Mesothelial cell of epicardium (in vitro differentiated cells): Measurements from ENCODE around the gene ERICH3. TPM values are rescaled to one million over a fixed set of nuclear protein-coding genes. Genes with fewer than 3 reads are reported as not detected.

Source experiments
- DNase-seq, 2 experiments: peaks; one replicate each; pipeline ENCODE4 v3.0.0; 2021; ENCODE audit warnings: low spot score in 2 of 2; ENCODE audit not compliant: unreplicated experiment in 2 of 2
- H3K27ac Mint-ChIP-seq: 2 replicates; pipeline ENCODE4 v1.8.0; 2021; ENCODE audit warnings: mixed read lengths
- H3K27me3 Mint-ChIP-seq: 2 replicates; pipeline ENCODE4 v1.8.0; 2021; ENCODE audit warnings: low read depth, mixed read lengths
- H3K36me3 Mint-ChIP-seq: 2 replicates; pipeline ENCODE4 v1.8.0; 2021; ENCODE audit warnings: mixed read lengths
- H3K4me1 Mint-ChIP-seq: 2 replicates; pipeline ENCODE4 v1.8.0; 2021; ENCODE audit warnings: mixed read lengths
- H3K4me3 Mint-ChIP-seq: 2 replicates; pipeline ENCODE4 v1.8.0; 2021; ENCODE audit warnings: mild to moderate bottlenecking, moderate library complexity, mixed read lengths
- H3K9me3 Mint-ChIP-seq: 2 replicates; pipeline ENCODE4 v1.8.0; 2021; ENCODE audit warnings: mixed read lengths
- total RNA-seq: library from RNA; stranded (reverse); gene quantifications from 3 replicates; pipeline ENCODE4 v1.2.1, GENCODE V29; 2021
- TF ChIP-seq, protein P1 (sequence below): fragments of 200-600 bp; sonication (generic); IDR thresholded peaks from one replicate; pipeline ENCODE4 v1.5.0; 2021; ENCODE audit warnings: antibody characterized with exemption; ENCODE audit not compliant: unreplicated experiment

The ERICH3 gene
- total RNA-seq, 1 donor from 2014 or later: not detected

DNA sequence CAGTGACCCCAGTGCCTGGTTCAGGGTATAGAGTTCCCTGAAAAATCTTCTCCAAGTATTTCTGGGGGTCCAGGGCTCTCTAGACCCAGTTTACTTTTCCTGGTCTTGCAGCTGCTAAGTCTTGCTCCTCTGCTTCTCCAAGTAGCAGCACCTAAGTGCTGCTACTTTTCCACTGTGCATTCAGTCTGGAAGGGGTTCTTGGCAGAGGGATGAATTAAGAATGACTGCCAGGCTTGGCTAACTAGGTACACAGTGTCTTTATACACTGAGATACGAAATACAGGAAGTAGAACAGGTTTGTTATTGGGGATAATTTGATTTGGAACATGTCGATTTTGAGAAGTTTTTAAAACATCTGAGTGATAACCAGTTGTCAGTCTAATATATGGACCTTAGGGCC lies 24.2 kb upstream of the ERICH3 start:
- no peaks in the 10 kb centered on the region for H3K9me3 Mint-ChIP-seq
- no peak for DNase-seq
- TF ChIP-seq, protein P1, sequence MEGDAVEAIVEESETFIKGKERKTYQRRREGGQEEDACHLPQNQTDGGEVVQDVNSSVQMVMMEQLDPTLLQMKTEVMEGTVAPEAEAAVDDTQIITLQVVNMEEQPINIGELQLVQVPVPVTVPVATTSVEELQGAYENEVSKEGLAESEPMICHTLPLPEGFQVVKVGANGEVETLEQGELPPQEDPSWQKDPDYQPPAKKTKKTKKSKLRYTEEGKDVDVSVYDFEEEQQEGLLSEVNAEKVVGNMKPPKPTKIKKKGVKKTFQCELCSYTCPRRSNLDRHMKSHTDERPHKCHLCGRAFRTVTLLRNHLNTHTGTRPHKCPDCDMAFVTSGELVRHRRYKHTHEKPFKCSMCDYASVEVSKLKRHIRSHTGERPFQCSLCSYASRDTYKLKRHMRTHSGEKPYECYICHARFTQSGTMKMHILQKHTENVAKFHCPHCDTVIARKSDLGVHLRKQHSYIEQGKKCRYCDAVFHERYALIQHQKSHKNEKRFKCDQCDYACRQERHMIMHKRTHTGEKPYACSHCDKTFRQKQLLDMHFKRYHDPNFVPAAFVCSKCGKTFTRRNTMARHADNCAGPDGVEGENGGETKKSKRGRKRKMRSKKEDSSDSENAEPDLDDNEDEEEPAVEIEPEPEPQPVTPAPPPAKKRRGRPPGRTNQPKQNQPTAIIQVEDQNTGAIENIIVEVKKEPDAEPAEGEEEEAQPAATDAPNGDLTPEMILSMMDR: no peak
- peaks cover 7% of the 10 kb centered on the region for H3K4me1 Mint-ChIP-seq
- H3K27ac Mint-ChIP-seq: no peak overlapping the region
- no peaks in the 10 kb centered on the region for H3K27me3 Mint-ChIP-seq
- no peak overlapping the region for H3K4me3 Mint-ChIP-seq
- no peaks in the 10 kb centered on the region for H3K36me3 Mint-ChIP-seq

DNA sequence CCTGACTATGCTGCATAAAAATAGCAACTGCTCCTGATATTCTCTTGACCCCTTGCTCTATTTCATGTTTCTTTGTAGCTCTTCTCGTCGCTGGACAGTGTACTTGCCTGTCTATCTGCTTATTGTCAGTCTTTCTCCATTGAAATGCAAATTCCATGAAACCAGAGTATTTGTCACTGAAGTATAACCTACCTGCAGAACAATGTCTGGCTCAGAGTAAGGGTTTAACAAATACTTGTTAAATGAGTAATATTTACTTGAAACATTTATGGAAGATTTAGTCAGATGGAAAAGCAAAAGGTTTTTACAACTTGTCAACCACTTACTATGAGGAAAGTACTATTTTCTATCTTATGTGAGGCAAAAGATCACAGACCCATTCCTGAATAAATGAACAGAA lies 19.9 kb upstream of the ERICH3 start:
- H3K4me3 Mint-ChIP-seq: no peak overlapping the region
- H3K36me3 Mint-ChIP-seq: no peaks in the 10 kb centered on the region
- no peaks in the 10 kb centered on the region for H3K27me3 Mint-ChIP-seq
- no peaks in the 10 kb centered on the region for H3K9me3 Mint-ChIP-seq
- no peak for DNase-seq
- peaks cover 7% of the 10 kb centered on the region for H3K4me1 Mint-ChIP-seq
- TF ChIP-seq, protein P1: no peak
- H3K27ac Mint-ChIP-seq: no peak overlapping the region

DNA sequence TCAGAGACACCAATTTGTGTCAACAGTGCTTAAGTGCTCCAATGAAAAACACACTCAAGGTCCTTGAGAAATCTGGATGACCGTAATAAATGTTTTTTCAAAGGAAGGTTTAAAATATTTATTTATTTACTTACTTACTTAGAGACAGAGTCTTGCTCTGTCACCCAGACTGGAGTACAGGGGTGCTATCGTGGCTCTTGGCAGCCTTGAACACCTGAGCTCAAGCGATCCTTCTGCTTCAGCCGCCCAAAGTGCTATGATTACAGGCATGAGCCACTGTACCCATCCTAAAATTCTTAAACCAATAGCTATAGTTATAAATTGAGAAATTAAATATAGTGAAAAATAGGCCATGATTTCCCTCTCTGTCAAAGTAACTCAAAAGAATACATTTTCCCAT lies 17.3 kb upstream of the ERICH3 start:
- Mint-ChIP-seq H3K27me3 (no peaks in the 10 kb centered on the region), H3K9me3 (no peaks in the 10 kb centered on the region), H3K4me1 (no peaks in the 10 kb centered on the region), H3K27ac (no peak overlapping the region), H3K4me3 (no peak overlapping the region), H3K36me3 (no peaks in the 10 kb centered on the region)
- TF ChIP-seq, protein P1: no peak
- DNase-seq: no peak

DNA sequence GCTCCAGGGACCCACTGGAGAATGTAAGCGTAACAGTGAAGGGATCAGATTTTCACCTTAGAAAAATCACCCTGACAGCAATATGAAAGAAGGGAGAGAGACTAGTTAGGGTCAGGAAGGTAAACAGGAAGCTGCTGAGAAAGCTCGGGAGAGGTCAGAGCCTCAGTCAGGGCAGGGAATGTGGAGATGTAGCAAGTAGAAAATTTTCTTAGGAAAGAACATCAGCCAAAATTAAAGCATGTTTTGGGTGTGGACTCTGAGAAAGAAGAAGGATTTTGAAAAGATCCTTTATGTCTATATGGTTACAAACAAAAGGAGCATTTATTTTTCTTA lies 16.7 kb upstream of the ERICH3 start:
- Mint-ChIP-seq H3K4me3 (no peak overlapping the region), H3K36me3 (no peaks in the 10 kb centered on the region), H3K27ac (no peak overlapping the region), H3K9me3 (no peaks in the 10 kb centered on the region), H3K27me3 (no peaks in the 10 kb centered on the region), H3K4me1 (no peaks in the 10 kb centered on the region)
- DNase-seq: no peak
- TF ChIP-seq, protein P1: no peak

DNA sequence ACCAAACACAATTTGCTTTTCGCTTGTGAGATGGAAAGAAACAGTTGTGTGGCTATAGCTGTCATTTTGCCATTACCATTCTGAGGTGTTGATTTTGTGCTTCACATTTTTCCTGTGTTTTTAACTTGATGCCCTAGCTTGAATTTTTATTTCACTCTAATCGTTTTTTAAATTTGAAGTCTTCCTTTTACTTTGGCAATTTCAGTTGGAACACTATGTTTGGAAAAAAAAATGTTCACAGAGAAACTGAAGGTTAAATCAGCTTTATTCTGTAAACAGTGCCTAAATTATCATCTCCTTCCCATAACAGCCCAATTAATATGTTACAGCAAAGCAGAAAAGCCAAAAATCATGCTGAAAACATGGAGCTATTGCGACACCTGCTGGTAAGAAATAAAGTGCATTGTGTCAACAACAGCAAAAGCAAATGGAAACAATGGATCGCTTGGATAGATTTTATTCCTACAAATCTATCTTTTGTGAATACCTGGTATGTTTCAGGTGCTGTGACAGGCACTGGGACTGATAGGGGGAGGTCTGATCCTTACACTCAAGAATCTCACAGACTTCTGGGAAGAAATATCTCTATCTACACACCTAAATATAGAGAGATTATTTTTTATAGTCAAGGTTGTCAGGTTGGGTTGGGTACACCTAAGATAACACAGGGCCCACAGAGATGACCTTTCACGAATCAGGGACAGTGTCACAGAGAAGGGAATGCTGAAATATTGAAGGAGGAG lies 16.2 kb upstream of the ERICH3 start:
- no peak overlapping the region for H3K27ac Mint-ChIP-seq
- H3K4me3 Mint-ChIP-seq: no peak overlapping the region
- DNase-seq: peak in 1 of 2 experiments; percentile 57
- no peaks in the 10 kb centered on the region for H3K4me1 Mint-ChIP-seq
- TF ChIP-seq, protein P1: peak; percentile 86
- no peaks in the 10 kb centered on the region for H3K36me3 Mint-ChIP-seq
- H3K9me3 Mint-ChIP-seq: no peaks in the 10 kb centered on the region
- no peaks in the 10 kb centered on the region for H3K27me3 Mint-ChIP-seq
